Measurements from ENCODE around the gene CHRFAM7A.
"Not testable (repeated sequence)": the region's sequence is repeated elsewhere in the genome, so short reads cannot be mapped to it uniquely, and the experiment has no call there.

The CHRFAM7A gene

DNA sequence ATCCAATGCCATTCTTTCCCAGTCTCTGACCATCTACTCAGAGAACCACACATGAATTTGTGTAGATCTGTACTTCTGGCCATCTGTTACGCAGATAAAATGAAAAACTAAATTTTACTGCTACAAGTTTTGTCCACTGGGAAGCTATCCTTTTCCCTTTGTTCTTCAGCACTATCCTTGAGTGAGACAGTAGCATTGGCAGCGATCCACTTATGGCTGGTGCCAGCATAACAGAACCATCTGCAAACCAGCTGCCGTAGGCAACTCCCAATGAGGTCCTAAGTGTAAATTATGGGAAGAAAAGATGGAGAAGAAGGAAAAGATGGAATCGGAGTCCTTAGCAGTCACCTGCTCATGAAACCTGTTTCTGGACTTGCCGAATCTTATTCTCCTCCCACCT lies 72.3 kb downstream of the CHRFAM7A start:
- DNase-seq (ENCODE audit: low read depth, low spot score): not testable (repeated sequence)

- not testable (repeated sequence) for DNase-seq (ENCODE audit: low read depth, low spot score)
These were observed 77.6 kb downstream of the CHRFAM7A start for GRCh38 chr15:30315704-30316103.

- not testable (repeated sequence) for DNase-seq (ENCODE audit: low read depth, low spot score)
These were observed 82.8 kb downstream of the CHRFAM7A start for GRCh38 chr15:30310575-30310974.
